GM19467 (cell line): ENCODE measurements around the gene DENND4A.
"Not testable (repeated sequence)": the region's sequence is repeated elsewhere in the genome, so short reads cannot be mapped to it uniquely, and the experiment has no call there.

Experiments used
- ATAC-seq: cut with Tn5 transposase; IDR thresholded peaks from one replicate; pipeline ENCODE4 v1.9.1; 2021; ENCODE audit warnings: mild to moderate bottlenecking, moderate library complexity; ENCODE audit not compliant: unreplicated experiment

The DENND4A gene

GRCh38 chr15:65638681-65639089 lies 153.4 kb downstream of the DENND4A start:
- ATAC-seq, result no peak

GRCh38 chr15:65638109-65638508 lies 154.0 kb downstream of the DENND4A start:
- no peak for ATAC-seq

- no peak for ATAC-seq
Measured at GRCh38 chr15:65634356-65634755, 157.7 kb downstream of the DENND4A start.

- no peak for ATAC-seq
Measured at GRCh38 chr15:65633752-65634151, 158.3 kb downstream of the DENND4A start.

GRCh38 chr15:65632780-65633375 lies 159.2 kb downstream of the DENND4A start:
- no peak for ATAC-seq

GRCh38 chr15:65631503-65631902 lies 160.6 kb downstream of the DENND4A start:
- ATAC-seq, result no peak

GRCh38 chr15:65630760-65631159 lies 161.3 kb downstream of the DENND4A start:
- no peak for ATAC-seq

- no peak for ATAC-seq
Measured at GRCh38 chr15:65629548-65629947, 162.5 kb downstream of the DENND4A start.

GRCh38 chr15:65626856-65627255 lies 165.2 kb downstream of the DENND4A start:
- ATAC-seq, result no peak

GRCh38 chr15:65623103-65623502 lies 169.0 kb downstream of the DENND4A start:
- ATAC-seq, result no peak

GRCh38 chr15:65621638-65622037 lies 170.5 kb downstream of the DENND4A start, which contains the start of gene SLC24A1:
Gene SLC24A1, plus strand, starts transcription at chr15:65621938. Its CDS starts 2,143 bp downstream, at chr15:65624081.
- ATAC-seq, result no peak

GRCh38 chr15:65620833-65621232 lies 171.3 kb downstream of the DENND4A start:
- no peak for ATAC-seq

- no peak for ATAC-seq
Measured at GRCh38 chr15:65619626-65620290, 172.3 kb downstream of the DENND4A start.

- no peak for ATAC-seq
Measured at GRCh38 chr15:65618560-65619109, 173.5 kb downstream of the DENND4A start.

GRCh38 chr15:65615887-65616286 lies 176.2 kb downstream of the DENND4A start:
- not testable (repeated sequence) for ATAC-seq

GRCh38 chr15:65612949-65613744 lies 178.9 kb downstream of the DENND4A start:
- ATAC-seq, result no peak

- ATAC-seq, result no peak
Measured at GRCh38 chr15:65612616-65612946, 179.5 kb downstream of the DENND4A start.

GRCh38 chr15:65611888-65612615 lies 180.0 kb downstream of the DENND4A start:
- ATAC-seq, result no peak

- peak; percentile 93 for ATAC-seq
Measured at GRCh38 chr15:65610871-65611718, 181.0 kb downstream of the DENND4A start, which contains the start of gene INTS14. Gene INTS14, minus strand, starts transcription at chr15:65611131. Its CDS starts 3,751 bp downstream, at chr15:65607380.
